HK-2 (cell line): Measurements from ENCODE around the gene ADAMTS9.
A peak's percentile ranks its signal among the peaks of the same experiment; 100 is the strongest.

Experiments
- DNase-seq: peaks from one replicate; pipeline ENCODE4 v3.0.0-alpha.2; 2018; ENCODE audit not compliant: unreplicated experiment

ADAMTS9 gene, protein sequence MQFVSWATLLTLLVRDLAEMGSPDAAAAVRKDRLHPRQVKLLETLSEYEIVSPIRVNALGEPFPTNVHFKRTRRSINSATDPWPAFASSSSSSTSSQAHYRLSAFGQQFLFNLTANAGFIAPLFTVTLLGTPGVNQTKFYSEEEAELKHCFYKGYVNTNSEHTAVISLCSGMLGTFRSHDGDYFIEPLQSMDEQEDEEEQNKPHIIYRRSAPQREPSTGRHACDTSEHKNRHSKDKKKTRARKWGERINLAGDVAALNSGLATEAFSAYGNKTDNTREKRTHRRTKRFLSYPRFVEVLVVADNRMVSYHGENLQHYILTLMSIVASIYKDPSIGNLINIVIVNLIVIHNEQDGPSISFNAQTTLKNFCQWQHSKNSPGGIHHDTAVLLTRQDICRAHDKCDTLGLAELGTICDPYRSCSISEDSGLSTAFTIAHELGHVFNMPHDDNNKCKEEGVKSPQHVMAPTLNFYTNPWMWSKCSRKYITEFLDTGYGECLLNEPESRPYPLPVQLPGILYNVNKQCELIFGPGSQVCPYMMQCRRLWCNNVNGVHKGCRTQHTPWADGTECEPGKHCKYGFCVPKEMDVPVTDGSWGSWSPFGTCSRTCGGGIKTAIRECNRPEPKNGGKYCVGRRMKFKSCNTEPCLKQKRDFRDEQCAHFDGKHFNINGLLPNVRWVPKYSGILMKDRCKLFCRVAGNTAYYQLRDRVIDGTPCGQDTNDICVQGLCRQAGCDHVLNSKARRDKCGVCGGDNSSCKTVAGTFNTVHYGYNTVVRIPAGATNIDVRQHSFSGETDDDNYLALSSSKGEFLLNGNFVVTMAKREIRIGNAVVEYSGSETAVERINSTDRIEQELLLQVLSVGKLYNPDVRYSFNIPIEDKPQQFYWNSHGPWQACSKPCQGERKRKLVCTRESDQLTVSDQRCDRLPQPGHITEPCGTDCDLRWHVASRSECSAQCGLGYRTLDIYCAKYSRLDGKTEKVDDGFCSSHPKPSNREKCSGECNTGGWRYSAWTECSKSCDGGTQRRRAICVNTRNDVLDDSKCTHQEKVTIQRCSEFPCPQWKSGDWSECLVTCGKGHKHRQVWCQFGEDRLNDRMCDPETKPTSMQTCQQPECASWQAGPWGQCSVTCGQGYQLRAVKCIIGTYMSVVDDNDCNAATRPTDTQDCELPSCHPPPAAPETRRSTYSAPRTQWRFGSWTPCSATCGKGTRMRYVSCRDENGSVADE (N-terminal part only)

DNA sequence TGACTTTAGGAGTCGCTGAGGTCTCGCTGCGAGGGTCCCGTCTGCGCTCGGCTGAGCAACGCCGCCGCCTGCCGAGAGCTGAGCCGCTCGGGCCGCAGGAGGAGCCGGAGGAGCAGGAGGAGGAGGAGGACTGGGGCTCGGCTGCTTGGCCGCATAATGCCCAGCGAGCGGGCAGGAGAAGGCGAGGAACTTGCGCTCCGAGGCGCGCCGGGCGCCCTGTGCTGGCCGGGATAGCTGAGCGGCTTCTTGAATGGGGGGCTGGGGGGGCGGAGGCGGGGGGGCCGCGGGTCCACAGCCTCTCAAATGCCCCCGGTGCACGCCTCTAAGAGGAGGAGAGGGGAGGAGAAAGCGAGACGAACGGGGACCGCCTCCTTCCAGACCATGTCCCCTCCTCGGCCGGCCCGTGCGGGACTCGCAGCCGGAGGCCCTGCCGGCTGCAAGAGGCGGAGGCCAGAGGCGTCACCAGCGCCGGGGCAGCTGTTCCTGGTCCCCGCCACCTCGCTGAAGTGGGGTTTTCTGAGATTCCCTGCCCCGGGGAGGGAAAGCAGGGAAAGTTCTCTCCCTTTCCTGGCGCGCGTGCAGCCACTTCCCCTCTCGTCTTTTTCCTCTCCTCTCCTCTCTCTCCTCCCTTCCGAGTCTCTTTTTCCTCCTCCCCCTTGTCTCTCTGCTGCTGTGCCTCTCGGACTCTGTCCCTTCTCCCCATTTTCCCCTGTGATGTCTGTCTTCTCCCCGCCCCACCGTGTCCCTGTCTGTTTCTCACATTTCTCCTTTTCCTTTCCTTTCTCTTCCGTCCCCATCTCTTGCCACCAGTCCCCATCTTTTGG lies at the start of gene ADAMTS9:
TSS of gene ADAMTS9 (minus strand) at position 220 of the 824 bp plus-strand sequence. CDS start 343 bp downstream, outside the sequence.
- peak; percentile 83 for DNase-seq

DNA sequence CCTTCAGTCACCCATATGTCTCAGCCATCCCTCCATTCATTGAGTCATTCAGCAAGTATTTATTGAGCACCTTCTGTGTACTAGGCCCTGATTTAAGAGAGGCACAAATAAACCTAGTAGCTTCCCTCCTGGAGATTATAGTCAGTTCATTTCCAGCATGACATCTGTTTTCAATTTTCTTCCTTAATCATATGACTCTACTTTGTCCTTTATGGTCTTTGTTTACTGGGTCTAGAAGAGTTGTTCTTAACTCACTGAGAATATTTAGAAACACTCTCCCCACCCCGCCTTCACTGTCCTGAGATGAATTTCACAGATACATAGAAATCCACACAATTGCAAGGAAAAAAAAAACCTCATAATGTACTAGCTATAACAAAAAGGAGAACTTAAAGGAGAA lies 44.8 kb upstream of the ADAMTS9 start:
- DNase-seq: no peak

DNA sequence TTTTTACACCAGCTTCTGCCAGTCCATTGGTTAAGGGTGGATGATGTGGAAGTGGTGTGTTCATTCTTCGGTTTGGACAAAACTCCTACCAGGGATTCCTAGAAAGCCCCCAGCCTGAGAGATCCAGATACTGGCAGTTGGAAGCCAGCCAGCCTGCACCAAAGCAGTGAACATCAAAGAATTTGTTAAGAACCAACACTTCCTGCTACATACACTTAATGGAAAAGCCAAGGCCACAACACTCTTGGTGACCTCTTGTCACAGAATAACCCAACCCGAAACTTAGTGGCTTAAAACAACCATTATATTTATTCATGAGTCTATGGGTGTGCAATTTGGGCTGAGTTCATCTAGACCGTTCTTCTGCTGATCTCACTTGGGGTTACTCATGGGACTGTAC lies 42.9 kb upstream of the ADAMTS9 start:
- no peak for DNase-seq

DNA sequence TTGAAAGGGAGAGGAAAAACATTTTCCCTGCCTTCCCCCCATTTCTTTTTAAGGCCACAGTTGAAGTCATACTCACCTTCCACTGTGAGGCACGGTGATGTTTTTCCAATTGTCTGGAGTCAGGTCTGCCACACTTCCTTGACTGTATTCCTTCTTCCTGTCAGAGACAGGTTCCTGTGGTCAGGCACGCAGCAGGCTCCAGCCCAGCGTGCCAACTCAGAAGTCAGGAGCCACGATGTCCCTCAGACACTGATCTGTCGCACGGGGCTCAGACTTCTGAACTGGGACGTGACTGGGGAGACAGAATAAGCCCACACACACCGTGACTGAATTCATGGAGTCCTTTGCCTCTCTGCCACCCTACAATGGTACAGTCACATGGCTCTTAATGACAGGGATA lies 41.2 kb upstream of the ADAMTS9 start:
- no peak for DNase-seq

DNA sequence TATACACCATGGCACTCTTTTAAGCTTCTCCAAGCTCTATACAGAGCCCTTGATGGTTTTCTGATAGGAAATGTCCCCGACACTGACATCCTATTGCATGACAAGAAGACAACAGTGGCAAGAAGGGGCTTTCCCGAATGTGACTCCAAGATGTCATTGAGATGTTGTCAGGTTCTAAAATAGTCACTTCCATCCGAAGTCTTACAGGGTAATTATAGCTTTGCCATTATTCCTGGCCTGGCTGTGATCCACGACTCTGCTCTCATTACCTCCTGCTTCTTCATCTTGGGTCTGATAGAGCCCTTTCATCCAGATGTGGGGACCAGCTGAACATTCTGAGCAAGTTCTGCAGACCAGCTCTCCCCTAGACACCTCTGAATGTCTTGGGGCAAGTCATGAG lies 40.6 kb upstream of the ADAMTS9 start:
- no peak for DNase-seq

DNA sequence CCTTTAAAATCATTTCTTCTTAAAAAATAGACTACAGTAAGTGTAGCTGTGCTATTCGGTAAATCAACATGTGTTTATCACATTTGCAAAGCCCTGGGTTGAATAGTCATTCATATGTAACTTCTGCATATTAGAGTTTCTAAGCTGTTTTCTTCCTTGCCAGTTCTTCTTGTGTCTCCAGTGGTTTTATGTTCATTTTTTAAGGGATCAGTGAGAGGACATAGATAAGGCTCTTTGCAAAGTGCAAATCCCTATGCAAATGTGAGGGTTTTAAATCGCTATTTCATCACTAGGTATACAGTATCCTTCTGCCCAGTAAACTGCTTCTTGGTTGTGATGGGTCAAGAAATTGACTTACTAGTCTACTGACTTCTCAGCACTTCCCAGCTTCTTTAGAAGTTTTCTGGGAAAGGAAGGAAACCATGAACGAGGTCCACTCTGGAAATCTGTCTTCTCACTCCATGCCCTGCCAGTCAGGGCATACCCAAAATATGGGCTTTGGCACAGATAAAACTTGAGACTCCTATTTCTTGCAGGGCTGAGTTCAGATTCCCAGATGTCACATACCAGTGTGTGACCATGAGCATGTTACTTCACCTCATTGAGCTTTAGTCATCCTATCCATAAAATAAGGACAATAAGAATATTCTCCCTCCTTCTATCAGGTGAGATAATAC lies 38.8 kb upstream of the ADAMTS9 start:
- DNase-seq: no peak

DNA sequence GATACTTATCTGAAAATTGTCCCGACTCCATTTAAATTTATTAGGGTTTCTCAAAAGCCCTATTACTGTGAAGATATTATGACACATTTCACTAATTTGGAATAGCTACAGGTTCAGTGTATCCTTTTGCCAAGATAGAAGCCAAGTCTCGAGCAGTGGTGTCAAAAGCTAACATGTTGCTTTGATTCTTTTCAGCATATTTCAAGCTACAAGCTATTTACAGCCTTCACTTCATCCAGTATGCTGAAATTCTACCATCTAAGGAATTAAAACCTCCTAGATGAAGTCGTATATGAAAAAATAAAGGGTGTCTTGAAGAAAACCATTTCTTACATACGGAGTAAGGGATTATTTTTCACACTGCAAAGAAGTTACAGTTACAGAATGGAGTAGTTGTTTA lies 31.2 kb upstream of the ADAMTS9 start:
- DNase-seq: no peak

DNA sequence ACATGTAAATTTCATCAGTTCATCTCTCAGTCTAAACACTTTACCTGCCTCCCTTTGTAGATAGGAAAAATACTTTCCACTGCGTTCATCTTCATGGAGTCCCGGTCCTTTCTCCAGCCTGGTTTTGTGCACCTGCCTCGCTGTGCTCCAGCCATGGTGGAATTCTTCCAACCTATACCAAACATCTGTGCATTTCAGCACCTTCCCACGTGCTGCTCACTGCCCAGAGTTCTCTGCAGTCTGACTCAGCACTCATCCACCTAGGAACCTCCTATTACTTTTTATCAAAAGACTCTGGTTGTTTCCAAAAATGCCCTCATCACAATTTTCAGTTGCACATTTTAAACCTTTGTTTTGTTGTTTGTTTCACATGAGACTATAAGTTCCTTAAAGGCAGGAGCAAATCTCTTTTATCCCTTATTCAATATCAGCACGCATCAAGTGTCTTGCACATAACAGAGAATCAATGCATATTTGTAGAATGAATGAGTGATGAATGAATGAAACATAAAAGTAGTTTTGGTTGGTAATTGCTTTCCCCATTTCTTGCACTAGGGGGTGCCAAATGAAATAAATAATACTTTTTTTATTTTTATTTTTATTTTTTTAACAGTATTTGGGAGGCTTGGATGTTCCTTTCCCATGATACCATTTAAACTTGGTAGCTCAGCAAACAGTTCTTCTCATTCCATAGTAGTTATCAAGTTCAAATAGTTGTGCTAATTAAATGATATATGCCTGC lies 30.2 kb upstream of the ADAMTS9 start:
- DNase-seq: no peak

DNA sequence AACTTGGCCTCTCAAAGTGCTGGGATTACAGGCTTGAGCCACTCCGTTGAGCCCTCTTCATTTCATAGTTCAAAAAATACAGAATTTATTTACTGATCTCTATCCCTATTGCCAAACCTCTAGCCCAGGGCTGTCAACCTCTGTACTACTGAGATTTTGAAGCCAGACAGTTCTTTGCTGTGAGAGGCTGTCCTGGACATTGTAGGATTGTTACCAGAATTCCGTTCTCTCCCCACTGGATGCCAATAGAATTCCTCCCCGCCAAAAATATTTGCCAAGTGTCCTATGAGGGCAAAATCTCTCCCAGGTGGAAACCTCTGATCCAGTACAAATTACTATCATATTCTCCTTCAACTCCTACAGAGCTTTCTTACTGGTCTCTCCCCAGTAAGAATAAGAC lies 29.6 kb upstream of the ADAMTS9 start:
- no peak for DNase-seq

DNA sequence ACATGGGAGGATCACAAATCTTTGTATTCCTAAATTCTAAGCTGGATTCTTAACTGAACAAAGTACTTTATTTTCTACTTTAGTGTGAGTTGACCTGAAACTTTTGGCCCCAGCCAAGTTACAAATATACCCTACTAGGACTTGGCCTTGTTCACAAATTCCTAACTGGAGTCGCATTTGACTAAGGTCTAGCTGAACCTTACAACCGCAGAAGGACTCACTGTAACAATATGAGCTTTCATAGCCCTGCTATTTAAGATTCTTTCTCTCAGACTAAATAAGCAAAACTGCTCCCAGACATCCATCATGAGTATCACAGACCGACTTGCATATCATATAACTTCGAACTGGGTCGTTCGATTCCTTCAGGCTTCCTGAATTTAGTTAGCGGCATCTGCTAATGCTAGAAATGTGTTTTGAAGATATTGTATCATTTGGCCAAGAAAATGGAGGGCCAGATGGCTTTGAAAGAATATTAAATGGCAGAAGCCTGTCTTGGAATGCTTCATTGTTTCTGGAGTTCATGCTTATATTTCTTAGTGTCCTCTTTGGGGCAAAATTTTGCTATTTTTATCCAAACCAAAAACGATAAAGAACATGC lies 28.4 kb upstream of the ADAMTS9 start:
- DNase-seq: no peak

DNA sequence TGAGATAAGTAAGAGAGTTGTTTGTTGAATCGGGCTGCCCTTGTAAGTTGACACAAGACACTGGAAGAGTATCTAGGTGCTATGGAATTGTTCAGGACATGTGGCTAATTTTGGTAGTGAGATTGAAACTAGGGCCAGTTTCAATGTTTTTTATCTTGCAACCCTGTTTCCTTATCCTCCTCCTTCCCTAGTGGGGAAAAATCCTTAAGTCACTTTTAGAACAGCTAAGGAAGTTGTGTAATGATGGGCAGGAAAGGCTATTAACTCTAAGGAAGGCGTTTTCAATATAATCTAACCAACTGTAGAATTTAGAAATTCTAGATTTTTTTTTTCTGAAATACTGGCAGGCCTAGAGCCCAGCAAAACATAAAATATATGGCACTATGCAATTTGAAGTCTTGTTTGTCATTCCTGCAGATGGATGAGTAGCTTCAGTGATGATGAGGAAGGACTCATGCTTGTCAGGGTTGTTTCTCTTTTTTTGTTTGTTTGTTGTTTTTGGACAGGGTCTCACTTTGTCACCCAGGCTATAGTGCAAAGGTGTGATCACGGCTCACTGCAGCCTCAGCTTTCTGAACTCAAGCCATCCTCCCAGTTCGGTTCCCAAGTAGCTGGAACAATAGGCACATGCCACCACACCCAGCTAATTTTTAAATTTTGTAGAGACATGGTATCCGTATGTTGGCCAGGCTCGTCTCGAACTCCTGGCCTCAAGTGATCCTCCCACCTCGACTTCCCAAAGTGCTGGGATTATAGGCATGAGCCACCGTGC lies 27.6 kb upstream of the ADAMTS9 start:
- DNase-seq: no peak

DNA sequence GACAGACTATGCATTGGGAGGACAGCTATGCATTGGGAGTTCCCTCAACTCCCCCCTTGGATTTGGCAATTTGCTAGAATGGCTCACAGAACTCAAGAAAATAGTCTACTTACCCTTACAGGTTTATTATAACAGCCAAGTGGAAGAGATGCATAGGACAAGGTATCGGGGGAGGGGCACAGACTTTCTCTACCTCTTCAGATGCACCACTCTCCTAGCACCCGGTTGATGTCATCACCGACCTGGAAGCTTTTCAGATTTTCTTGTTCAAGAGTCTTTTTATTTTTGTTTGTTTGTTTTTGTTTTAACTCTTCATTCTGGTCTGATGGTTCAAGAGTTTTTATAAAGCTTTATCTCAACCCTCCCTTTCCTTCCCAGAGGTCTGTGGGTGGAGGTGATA lies 20.7 kb upstream of the ADAMTS9 start:
- DNase-seq: no peak

DNA sequence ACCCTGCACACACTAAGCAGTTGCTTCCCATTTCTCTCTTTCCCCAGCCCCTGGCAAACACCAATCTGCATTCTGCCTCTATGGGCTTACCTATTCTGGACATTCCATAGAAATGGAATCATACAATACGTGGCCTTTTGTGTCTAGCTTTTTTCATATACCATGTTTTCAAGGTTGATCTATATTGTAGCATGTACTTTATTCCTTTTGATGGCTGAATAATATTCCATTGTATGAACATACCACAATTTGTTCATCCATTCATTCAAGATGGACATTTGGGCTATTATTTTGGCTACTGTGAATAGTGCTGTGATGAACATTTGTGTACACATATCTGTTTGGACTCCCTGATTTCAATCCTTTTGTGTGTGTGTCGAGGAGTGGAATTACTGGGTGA lies 18.1 kb upstream of the ADAMTS9 start:
- DNase-seq: no peak

DNA sequence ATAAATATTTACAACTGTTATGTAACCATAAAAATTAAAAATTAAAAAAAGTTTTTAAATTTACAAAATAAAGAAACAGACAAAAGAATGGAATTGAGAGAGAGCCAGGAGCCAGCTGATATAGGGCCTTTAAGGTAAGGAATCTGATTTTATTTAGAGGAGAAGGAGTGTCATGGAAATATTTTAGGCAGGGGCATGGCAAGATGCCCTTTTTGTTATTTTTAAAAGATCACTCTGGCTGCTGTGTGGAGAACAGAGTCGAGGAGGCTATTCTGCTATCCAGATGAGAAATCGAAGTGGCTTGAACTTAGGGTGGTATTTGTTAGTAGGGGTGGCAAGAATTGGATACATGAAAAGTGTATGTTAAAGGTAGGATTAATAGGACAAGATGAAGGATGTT lies 9.1 kb upstream of the ADAMTS9 start:
- DNase-seq: no peak

DNA sequence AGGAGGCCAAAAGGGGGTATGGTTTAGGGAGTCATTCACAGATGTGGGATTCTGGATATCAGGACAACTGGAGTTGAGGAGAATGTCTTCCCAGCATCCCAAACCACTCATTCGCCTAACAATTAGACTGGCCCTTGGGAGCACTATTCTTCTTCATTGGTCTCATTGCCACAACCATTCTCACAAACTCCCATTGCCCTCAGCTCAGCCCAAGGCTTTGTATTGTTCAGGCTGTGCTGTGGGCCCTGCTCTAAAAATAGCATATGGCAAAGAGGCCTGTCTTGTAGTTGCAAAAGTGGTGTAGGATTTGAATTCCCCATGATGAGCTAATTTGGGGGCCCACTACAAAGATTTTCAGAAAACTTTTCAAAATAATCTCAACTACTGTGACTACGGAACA lies 6.3 kb upstream of the ADAMTS9 start:
- no peak for DNase-seq

DNA sequence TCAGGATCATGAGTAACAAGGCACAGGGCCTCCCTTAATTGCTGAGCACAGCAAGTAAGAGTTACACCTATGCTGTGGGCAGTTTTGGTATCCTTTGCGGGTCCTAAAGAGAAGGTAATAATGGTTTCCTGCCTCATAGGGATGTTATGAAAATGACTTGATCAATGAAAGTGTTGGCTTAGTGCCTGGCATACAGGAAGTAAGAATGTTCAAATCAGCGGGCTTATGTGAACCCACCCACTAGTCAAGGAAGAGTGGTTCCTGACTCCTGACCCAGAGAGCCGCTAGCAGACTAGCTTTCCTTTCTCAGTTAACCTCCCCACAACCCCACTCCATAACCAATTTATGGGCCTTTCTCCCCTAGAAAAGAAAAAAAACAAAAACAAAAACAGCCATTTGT lies 5.2 kb upstream of the ADAMTS9 start:
- no peak for DNase-seq

DNA sequence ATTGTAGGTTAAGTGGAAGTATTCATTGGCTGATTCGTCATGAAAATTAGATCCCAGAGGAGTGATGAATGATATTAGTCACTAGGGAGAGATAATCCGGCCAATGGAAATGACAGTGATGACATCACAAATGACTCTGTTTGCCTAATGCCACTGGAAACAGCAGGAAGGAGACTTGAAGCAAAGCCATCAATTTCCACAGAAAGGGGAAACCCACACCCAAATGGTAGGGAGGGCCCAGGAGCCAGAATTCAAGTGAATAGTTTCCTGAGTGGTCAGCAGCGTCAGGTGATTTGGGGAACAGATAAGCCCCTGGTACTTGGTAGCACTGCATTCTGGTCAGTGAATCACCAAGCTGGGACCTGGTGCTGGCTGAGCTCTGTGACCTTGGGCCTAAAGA lies 3.3 kb upstream of the ADAMTS9 start:
- DNase-seq: peak; percentile 48

DNA sequence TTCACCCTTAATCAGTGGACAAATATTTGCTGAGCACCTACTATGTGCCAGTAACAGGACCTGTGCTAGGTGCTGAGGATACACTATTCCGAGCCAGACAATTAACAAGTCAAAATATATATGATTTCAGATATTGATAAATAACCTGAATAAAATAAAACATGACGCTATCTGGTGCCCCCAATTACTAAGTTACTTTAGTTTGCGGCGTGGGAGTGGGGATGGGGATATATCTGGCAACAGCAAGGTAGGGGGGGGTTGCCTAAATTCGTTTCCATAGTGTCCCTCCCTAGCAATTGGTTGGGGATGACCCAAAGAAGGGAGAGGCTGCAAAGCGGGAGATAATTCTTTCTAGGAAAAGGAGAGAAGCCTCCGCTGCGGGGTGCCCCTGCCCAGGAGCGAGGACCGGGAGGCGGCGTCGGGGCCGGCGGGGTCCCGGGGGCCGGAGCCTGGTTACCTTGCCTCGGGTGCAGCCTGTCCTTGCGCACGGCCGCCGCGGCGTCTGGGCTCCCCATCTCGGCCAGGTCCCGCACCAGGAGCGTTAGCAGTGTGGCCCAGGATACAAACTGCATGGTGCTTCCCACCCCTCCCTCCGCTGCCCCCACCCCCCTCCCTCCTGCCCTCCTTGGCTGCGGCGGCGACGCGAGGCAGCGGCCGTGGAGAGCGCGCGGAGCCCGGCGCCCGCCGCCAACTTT lies 567 bp downstream of the ADAMTS9 start:
- no peak for DNase-seq
